Neural crest cell (in vitro differentiated cells): ENCODE results near the gene PRPS1L1. TPM values are rescaled to one million over a fixed set of nuclear protein-coding genes. Genes with fewer than 3 reads are reported as not detected.

ENCODE experiments used
- DNase-seq: peaks from one replicate; pipeline ENCODE4 v3.0.0; 2021; ENCODE audit warnings: low read depth, mixed read lengths, low spot score
- H3K27ac Mint-ChIP-seq: one replicate; pipeline ENCODE4 v1.8.0; 2021; ENCODE audit warnings: mild to moderate bottlenecking, mixed read lengths; ENCODE audit not compliant: unreplicated experiment
- H3K27me3 Mint-ChIP-seq: 2 replicates; pipeline ENCODE4 v1.8.0; 2021; ENCODE audit warnings: low read depth, mild to moderate bottlenecking, mixed read lengths
- H3K36me3 Mint-ChIP-seq: 2 replicates; pipeline ENCODE4 v1.8.0; 2021; ENCODE audit warnings: low read depth, mild to moderate bottlenecking, mixed read lengths
- H3K4me1 Mint-ChIP-seq: 2 replicates; pipeline ENCODE4 v1.8.0; 2021; ENCODE audit warnings: mixed read lengths
- H3K4me3 Mint-ChIP-seq: one replicate; pipeline ENCODE4 v1.8.0; 2021; ENCODE audit warnings: mild to moderate bottlenecking, mixed read lengths
- H3K9me3 Mint-ChIP-seq: 2 replicates; pipeline ENCODE4 v1.8.0; 2021; ENCODE audit warnings: mixed read lengths
- CTCF ChIP-seq: fragments of 200-600 bp; sonication (generic); conservative IDR thresholded peaks from 2 replicates; pipeline ENCODE4 v1.5.0; 2021; ENCODE audit warnings: antibody characterized with exemption, mild to moderate bottlenecking
- total RNA-seq: library from RNA; stranded (reverse); gene quantifications from 2 replicates; pipeline ENCODE4 v1.2.1, GENCODE V29; 2021

The PRPS1L1 gene
- total RNA-seq, 1 donor from 2014 or later: not detected

GRCh38 chr7:18030758-18031157 lies 3.1 kb upstream of the PRPS1L1 start:
- TF ChIP-seq CTCF: no peak
- H3K27ac Mint-ChIP-seq: no peak overlapping the region
- no peaks in the 10 kb centered on the region for H3K4me1 Mint-ChIP-seq
- peaks cover 4% of the 10 kb centered on the region for H3K9me3 Mint-ChIP-seq
- H3K4me3 Mint-ChIP-seq: no peak overlapping the region
- no peaks in the 10 kb centered on the region for H3K27me3 Mint-ChIP-seq
- no peaks in the 10 kb centered on the region for H3K36me3 Mint-ChIP-seq
- DNase-seq: no peak

GRCh38 chr7:18020138-18020715 lies 7.4 kb downstream of the PRPS1L1 start:
- no peak overlapping the region for H3K27ac Mint-ChIP-seq

GRCh38 chr7:18019555-18019954 lies 8.1 kb downstream of the PRPS1L1 start:
- H3K36me3 Mint-ChIP-seq: no peaks in the 10 kb centered on the region
- no peaks in the 10 kb centered on the region for H3K4me1 Mint-ChIP-seq
- H3K27ac Mint-ChIP-seq: no peak overlapping the region
- TF ChIP-seq CTCF: no peak
- no peak overlapping the region for H3K4me3 Mint-ChIP-seq
- no peaks in the 10 kb centered on the region for H3K27me3 Mint-ChIP-seq
- peaks cover 8% of the 10 kb centered on the region for H3K9me3 Mint-ChIP-seq
- no peak for DNase-seq

More at GRCh38 chr7:18020138-18020715, 7.4 kb downstream of the PRPS1L1 start:
- DNase-seq: no peak
- Mint-ChIP-seq H3K9me3 (peaks cover 6% of the 10 kb centered on the region), H3K27me3 (no peaks in the 10 kb centered on the region), H3K4me3 (no peak overlapping the region), H3K36me3 (no peaks in the 10 kb centered on the region), H3K4me1 (no peaks in the 10 kb centered on the region)
- TF ChIP-seq CTCF: no peak

GRCh38 chr7:18018296-18019215 lies 9.1 kb downstream of the PRPS1L1 start:
- Mint-ChIP-seq H3K9me3 (peaks cover 8% of the 10 kb centered on the region), H3K27me3 (no peaks in the 10 kb centered on the region), H3K4me1 (no peaks in the 10 kb centered on the region), H3K27ac (no peak overlapping the region), H3K4me3 (no peak overlapping the region), H3K36me3 (no peaks in the 10 kb centered on the region)
- TF ChIP-seq CTCF: no peak
- DNase-seq: no peak

- Mint-ChIP-seq H3K36me3 (no peaks in the 10 kb centered on the region), H3K4me3 (no peak overlapping the region), H3K9me3 (peaks cover 6% of the 10 kb centered on the region), H3K27ac (no peak overlapping the region), H3K4me1 (no peaks in the 10 kb centered on the region), H3K27me3 (no peaks in the 10 kb centered on the region)
- TF ChIP-seq CTCF: no peak
- DNase-seq: no peak
These were observed 10.8 kb downstream of the PRPS1L1 start for GRCh38 chr7:18016547-18017444.
